HG03159 (cell line): ENCODE results near the gene AMOTL2.

Experiments
- ATAC-seq: cut with Tn5 transposase; IDR thresholded peaks from one replicate; pipeline ENCODE4 v1.9.1; 2021; ENCODE audit warnings: mild to moderate bottlenecking, moderate library complexity; ENCODE audit not compliant: unreplicated experiment

Gene AMOTL2

DNA sequence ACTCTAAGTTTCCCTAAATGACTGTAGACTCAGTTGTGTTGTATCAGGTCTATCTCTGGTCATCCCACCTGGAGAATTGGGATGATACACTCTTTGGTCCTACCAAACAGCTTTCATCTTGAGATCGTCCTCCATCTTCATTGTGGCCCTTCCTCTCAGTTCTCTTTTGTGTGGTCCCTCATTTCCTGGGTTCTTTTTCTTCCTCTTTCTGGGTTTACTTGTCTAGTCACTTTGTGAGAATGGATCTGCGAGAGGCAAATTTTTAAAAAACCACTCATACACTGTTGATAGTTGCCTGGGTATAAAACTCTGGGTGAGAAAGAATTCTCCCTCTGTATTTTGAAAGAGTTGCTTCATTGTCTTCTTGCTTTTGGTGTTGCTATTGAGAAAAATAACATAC lies 6.0 kb upstream of the AMOTL2 start:
- ATAC-seq, result no peak

DNA sequence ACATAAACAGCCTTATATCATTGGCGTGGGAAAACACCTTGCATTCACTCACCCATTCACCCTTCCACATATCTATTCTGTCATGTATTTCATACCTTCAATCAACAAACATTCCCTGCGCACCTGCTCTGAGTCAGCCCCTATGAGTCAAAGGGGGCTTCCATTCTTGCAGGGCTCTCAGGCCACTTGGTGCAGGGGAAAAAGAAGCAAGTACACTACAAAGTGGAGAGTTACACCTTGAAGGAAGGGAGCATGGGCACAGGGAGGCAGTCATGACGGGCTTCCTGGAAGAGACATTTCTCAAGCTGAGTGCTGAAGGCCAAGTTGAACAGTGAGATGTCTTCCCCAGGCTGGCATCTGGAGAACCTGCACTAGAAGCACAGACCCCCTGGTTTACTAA lies 4.6 kb upstream of the AMOTL2 start:
- no peak for ATAC-seq

DNA sequence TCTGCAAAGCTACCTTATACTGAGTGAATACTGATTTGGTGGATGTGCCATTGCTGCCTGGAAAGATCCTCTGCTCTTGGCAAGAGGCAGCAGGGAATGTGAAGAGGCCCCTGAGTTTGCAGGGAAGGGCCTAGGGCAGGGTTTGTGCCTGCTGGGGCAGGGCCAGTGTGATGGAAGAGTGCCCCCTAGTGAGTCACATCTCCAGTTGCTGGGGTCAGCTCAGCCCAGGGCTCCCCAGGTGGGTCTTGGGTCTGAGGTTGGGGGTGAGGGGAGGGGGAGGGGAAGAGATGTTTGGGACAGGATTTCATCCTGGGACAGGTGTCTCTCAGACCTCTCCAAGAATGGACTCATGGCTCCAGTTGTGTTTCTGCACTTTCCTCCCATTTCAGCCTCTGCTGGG lies 4.1 kb upstream of the AMOTL2 start:
- no peak for ATAC-seq

DNA sequence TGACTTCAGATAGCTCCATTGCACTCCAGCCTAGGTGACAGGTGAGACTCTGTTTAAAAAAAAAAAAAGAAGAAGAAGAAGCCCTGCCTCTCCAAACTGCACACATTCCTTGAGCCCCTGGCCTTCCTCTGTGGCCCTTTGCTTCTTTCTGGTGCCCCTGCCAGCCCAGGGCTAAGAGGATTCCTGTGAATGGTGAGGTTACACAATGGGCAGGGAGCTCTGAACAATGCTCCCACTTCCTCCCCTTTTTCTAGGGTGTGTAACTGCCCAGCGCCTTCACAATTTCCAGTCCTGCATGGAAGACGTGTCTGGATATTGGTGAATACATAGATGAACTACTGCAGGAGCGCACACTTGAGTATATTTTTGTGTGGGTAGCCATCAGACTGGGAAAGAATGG lies 3.6 kb upstream of the AMOTL2 start:
- no peak for ATAC-seq

DNA sequence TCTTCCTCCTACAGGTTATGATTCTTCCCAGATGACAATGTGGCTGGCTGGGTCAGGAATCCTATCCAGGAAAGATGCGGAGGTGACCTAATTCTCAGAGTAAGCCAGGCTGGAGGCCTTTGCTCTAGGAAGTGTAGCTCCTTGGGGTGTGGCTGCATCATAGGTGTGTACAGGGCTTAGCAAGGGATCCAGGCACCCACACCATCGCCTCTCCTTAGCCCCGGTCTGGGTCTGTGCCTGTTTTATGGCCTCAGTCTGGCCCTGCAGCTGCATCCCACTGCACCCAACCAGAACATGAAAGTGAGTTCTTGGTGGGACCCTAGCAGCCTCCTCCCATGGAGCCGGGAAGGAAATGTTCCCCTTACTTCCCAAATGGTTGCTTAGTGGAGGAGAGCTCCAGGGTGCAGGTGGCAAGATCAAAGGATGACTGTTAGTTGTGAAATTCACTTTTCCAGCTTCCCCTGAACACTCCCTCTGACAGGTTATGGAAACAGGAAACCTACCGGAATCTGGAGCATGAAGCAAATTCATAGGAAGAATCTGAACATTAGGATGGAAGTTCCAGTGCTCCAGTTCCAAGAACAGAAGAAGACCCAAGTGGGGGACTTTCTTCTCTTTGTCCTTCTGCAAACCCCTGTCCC lies 2.7 kb upstream of the AMOTL2 start:
- no peak for ATAC-seq

DNA sequence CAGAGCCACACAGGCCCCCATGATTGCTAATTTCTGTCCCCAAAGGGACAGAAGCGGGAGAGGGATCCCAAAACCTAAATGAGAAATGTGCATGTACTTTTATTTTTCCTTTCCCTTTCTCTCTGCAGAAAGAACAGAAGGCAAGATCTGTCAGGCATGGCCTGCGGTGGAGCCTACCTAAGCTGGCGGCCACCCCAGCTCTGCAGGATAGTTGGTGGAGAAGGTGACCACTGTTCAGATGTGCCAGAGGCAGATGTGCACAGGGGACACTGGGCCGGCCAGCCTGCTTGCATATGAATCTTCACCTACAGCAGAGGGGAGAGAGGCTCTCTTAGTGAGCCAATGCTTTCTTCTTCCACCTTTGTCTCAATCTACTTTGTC lies 2.1 kb upstream of the AMOTL2 start:
- no peak for ATAC-seq

DNA sequence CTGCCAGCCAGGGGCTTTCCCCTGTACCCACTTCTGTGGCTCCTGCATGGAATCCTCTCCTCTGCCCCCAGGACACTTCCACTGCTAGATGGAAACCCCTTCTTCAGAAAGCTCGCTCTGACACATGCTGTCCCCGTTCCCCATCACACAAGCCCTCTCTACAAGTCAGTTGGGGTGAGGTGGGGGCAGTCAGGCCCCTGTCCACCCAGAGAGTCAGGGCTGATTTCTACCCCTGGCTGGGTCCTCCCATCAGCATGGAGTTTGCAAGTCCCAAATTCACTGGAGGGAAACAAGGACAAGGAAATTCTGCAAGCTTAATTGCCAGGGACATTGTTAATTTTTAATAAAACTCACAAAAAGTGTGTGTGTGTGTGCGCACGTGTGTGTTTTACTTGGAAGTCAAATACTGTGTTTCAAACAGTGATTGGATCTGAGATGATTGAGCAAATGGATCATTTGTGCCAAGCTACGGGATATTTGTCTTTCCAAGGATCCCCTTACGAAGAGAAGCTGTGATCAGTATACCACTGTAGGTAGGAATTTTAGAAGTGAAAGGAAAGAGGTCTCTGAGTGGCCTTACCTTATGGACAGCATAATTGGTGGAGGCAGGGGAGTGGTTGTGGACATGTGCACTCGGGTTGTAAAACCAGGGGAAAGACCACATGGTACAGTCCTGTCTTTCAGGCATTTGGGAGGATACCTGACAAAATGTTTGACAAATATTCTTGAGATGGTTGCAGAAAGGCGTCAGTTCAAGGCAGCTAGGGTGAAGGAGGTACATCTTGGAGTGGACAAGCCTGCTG lies 1.5 kb upstream of the AMOTL2 start:
- no peak for ATAC-seq

DNA sequence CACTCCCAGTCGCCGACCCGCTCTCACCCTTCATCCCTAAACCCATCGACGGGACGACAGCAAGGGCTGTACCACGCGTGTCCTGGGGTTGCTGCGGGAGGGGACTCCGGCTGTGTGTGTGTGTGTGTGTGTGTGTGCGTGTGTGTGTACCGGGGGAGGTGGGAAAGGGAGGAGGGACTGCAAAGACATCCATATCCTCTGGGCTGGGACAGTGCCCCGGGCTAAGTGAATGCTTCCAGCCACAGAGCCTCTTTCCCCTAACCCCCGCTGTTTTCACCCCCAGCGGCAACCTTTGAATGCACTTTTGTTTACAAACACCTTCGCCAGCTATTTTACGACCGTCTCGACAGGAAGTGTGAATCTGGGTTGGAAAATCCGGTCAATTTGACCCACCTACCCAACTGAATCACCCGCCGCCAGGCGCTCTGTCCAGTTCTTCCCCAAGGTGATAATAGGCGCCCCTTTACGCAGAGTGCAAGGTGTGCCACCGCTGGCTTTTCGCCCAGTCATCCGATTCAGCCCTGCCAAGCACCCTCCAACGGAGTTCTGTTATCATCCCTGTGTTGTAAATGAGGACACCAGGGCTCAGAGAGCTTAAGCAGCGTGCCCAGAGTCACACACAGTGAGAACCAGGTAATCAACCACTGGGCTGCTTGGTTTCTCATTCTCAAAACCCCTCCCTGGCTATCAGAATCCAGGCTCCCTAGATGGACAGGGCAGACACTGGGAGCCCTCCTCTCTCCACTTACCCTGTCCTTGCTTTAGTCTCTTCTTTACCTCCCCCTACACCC lies 739 bp upstream of the AMOTL2 start:
- no peak for ATAC-seq

DNA sequence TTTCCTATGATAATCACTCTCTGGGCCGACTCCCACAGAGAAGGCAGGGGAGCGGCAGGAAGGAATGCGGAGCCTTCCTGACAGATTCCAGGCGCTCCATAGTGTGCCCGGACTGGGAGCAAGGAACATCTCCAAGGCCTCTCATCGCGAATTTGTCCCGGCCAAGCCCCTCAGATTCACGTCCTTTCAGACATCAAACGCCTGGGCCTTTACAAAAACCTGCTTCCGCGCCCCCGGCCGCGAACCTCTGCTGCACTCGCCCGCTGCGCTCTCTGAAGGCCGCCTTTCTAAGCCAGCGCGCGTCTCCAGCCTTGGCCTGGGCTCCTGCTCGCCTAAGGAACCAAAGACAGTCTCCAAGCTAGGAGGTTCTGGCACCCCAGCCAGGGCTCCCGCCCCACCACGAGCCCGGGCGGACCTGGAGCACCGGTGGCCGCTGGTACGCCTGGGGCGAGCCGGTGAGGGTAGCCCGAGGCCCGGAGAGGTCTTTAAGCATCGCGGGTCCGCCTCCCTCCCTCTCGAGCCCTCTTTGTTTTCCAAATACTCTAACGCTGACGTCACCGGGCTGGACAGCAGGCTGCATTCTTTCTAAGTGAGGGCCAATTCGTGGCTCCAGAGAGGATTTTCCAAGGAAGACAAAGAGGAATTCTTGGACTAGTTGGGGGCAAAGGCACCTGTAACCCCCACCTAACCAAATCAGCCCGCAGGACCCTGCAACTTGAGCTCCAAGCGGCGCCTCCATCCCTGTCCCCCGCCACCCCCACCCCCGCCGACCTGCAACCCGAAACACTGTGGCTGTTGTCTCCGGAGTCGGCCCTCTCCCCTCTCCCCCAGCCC lies 759 bp downstream of the AMOTL2 start:
- ATAC-seq, result no peak

DNA sequence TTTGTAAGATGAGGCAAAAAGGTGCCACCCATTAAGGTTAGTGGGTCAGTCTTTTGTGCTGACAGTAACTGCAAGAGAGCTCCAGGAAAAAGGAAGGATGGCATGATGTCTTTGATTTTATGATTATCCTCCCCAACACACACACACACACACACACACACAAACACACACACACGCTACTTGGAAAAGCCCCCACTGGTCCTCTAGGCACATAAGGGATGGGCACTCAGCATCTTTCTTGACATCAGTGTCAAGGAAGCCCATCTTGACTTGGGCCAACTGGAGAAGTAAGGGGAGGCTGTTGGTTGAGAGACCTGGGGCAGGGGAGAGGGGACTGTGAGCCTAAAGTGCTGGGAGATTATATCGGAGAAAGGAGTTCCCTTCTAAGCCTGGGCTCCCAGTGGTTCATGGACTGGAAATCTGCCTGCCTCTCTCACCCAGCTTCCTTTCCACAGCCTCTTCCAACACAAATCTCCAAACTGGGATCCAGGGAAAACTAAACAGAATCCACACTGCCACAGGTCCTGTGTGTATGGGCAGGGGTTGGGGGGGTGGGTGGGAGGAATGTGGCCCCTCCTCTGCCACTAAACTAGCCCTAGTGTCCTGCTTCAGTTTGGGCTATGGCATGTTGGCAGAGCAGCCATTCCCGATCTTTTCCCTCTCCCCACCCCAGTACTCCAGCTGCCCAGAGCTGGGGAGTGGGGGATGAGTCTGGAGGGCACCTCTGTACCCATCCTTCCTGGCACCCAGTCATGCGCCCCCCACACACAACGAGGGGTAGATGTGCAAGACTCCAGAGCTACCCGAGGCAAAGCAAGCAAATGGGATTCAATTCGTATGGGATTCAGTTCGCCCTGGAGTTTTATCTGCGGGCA lies 1.6 kb downstream of the AMOTL2 start:
- ATAC-seq, result no peak

DNA sequence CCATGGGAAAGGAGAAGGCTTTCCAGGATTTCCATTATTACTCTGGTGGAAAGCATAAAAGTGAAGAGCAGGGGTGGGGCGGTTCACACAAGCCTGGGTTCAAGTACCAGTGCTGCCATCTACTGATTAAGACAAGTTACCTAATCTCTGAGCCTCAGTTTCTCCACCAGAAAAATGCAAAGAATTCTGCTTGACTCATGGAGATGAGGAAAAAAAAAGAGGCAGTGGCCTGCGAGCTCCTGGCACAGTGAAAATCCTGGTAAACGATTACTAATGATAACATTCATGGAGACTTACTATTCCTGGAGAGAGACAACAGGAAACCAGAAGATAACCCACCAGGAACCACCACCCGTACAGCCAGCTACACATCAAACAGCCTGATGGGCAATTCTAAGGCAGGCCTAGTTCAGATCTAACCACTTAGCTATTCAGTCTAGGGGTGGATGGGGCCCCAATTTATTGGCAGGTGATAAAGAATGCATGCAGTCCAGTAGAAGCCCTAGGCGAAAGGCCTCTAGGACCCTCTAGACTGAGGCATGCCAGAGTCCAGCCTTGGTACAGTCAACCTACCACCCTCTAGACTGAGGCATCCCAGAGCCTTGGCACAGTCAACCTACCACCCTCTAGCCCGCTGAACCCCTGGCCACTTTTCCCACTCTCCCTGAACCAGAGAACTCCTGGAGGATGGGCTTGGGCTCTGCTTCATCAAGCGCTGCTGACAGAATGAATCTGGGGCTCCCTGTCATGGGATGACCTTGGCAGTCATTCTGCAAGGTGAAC lies 2.5 kb downstream of the AMOTL2 start:
- no peak for ATAC-seq

DNA sequence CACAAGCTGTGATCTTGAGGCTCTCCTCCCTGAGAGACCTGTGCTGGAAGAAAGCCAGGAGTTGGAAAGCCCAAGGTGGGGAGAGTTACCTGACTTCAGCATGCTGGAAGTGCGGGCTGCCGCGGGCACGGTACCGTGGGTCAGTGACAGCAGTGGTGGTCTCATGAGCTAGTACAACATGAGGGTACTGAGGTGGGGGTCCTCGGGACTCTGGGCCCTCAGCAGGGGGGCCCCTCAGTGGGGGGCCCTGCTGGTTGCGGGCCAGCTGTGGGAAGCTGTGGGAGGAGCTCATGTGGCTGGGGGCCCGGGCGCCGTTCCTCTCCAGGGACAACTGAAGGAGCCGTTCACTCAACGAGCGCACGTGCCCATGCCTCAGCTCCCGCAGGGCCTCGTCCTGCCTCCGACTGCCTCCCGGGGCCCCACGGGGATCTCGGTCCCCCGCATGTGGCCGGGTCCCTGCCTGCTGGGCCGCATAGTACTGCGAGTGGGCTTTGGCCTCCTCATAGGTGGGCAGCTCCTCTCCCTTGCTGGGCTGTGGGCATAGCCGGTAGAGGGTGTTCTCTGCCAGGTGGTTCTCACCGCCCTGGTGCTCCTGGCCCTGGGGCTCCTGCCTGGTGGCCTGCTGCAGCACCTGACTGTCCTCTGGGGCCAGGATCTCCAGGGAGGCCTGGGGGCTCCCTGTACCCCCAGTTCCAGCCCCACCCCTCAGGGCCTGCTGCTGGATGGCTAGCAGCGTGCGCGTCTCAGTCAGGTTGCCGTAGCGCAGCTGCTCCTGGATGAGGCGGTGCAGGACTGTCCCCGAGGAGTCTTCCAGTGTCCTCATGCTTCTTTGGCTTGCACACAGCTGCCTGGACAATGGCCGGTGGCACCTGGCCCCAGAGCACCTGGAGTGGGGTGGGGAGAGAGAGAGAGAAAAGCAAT lies 3.4 kb downstream of the AMOTL2 start:
- no peak for ATAC-seq

DNA sequence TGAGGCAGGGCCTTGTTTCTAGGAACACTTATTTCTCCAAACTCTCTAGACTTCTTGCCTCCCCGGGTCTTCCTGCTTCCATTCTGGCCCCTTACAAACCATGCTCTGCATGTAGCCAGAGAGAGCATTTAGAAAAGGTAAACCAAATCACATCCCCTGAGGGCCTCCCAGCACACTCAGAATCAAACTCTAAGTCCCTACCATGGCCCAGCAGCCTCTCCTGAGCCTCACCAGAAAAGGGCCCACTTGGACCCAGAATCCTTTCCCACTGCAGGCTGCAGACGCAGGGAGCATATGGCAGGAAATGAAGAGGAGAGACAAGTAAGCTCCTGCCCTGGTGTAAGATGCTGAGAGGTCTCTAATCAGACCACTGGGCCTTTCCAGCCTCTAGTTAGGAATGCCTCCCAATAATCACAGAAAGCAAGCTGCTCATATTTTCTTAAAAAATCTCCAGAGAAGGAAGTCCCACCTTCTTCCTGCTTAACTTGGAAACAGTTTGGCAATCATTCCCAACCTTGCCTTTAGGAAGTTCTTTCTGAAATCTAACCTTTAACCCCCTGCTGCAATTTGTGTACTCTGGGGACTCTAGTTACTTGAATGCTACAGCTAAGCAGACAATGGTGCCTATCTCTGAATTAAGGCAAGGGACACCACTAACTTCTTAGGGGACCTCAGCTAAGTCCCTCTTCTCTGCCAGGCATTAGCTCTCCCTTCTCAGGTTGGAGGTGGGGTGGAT lies 4.2 kb downstream of the AMOTL2 start:
- ATAC-seq, result no peak

DNA sequence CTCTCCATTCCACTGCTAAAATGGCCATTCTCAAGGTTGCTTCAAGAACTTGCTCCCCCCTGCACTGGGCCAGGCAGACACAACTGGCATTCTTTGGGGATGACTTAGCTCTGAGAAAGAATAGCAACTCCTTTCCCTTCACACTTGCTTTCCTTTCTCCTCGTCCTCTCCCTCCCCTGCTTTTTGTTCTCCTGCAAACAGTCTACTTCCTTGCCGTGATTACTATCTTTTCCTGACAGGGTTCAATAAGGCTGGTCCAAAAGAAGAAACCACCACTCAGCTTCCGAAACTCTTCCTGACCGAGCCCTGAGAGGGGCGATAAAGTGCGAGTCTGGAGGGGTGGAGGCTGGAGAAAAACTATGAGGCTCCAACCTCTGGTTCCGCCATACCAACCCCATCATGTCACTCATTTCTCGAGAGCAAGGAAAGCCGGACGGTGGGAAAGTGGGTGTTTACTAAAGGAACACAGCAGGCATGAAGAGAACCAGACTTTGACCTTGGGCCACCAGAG lies 5.0 kb downstream of the AMOTL2 start:
- no peak for ATAC-seq

DNA sequence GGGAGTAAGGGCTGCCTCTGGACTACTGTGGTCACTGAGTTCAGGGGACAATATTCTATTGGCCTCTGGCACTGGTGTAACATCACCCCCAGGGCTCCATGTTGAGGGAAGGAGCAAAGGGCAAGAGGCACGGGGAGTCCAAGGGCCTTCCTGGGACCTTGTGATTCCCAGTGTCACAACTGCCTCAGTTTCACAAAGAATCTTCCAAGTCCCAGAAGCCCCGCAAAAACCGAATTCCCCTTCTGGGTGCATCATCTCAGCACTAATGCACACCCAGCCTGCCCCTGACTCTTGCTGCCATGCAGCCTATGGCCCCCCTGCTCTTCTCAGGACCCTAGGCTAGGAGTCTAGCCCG lies 5.5 kb downstream of the AMOTL2 start:
- no peak for ATAC-seq

DNA sequence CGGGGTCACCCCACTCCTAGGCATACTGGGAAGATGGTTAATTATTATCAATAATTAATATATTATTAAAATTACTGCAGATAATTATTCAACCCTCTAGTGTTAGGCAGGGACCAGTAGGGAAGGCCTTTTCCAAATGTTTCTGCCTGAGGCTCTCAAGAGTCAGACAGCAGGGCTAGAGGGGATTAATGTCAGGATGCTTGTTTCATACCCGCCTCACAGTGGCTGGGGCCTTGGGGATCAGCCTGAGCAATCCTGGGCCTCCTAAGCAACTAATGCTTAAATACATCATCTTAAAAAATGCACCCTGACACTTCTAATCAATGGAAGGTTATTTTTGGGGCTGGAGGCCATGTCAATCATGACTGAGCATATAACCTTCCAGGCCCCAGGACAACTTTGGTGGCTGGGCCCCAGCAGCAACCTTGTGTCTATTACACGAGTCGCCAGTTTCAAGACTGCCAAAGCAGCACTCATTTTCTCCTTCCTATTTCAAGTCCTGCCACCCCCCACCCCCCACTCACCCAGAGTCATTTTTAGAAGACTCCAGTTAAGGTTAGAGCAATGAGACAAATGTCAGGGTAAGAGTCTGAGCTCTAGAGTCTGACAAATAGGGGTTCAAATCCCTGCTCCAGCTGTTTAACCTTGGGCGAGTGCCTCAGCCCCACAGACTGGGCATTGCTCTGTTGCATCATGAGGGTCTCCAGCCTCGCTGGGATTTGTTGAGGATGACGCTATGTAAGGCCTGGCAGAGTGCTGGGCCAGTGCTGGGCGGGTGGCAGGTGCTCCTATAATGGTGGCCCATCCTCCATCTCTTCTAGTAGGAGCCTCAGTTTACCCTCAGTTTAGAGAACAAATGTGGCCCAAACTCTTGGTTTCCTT lies 6.1 kb downstream of the AMOTL2 start:
- ATAC-seq, result no peak
